SU-DHL-6 (cell line): Measurements from ENCODE around the gene MZB1.
"Not testable (repeated sequence)": the region's sequence is repeated elsewhere in the genome, so short reads cannot be mapped to it uniquely, and the experiment has no call there.

ENCODE experiments used
- H2AFZ ChIP-seq: fragments of 200-600 bp; sonication (generic); 2 replicates; pipeline ENCODE4 v1.6.1; 2014; ENCODE audit warnings: low read depth, mild to moderate bottlenecking, moderate library complexity, mixed read lengths, antibody characterized with exemption, low read length; ENCODE audit not compliant: severe bottlenecking
- H3F3A ChIP-seq: fragments of 200-600 bp; shearing (Covaris generic); 2 replicates; pipeline ENCODE4 v1.6.0; 2016; ENCODE audit warnings: antibody characterized with exemption, mild to moderate bottlenecking; ENCODE audit not compliant: insufficient read depth
- H3K27ac ChIP-seq: fragments of 200-600 bp; sonication (generic); 2 replicates; pipeline ENCODE4 v1.5.1; 2016; ENCODE audit warnings: low read depth, mild to moderate bottlenecking, low read length, moderate library complexity, mixed read lengths
- H3K27me3 ChIP-seq: fragments of 200-600 bp; sonication (generic), shearing (Covaris generic); 2 replicates; pipeline ENCODE4 v1.6.0; 2014; ENCODE audit warnings: mild to moderate bottlenecking, low read length
- H3K36me3 ChIP-seq: fragments of 200-600 bp; sonication (generic); 2 replicates; pipeline ENCODE4 v1.6.1; 2014; ENCODE audit warnings: mild to moderate bottlenecking, low read length, mixed read lengths
- H3K4me2 ChIP-seq: fragments of 300-600, 200-600 bp; shearing (Covaris generic), sonication (generic); 2 replicates; pipeline ENCODE4 v1.6.0; 2014; ENCODE audit warnings: low read length, low read depth, mild to moderate bottlenecking; ENCODE audit not compliant: poor library complexity, severe bottlenecking
- H3K4me3 ChIP-seq: fragments of 200-600 bp; sonication (generic); 2 replicates; pipeline ENCODE4 v1.5.1; 2014; ENCODE audit warnings: antibody characterized with exemption, low read length, mild to moderate bottlenecking, mixed read lengths; ENCODE audit not compliant: insufficient read depth, poor library complexity, severe bottlenecking
- H3K79me2 ChIP-seq: fragments of 200-600 bp; sonication (generic); 2 replicates; pipeline ENCODE4 v1.6.1; 2014; ENCODE audit warnings: mild to moderate bottlenecking, low read length, moderate library complexity; ENCODE audit not compliant: insufficient read depth
- H3K9ac ChIP-seq: fragments of 200-600 bp; sonication (generic); 2 replicates; pipeline ENCODE4 v1.7.0; 2014; ENCODE audit warnings: mild to moderate bottlenecking, low read length
- H3K9me2 ChIP-seq: fragments of 200-600 bp; sonication (generic); replicated peaks from 2 replicates; pipeline ENCODE4 v1.6.1; 2014; ENCODE audit warnings: low read length; ENCODE audit not compliant: insufficient read depth
- H3K9me3 ChIP-seq: fragments of 200-600 bp; sonication (generic); 2 replicates; pipeline ENCODE4 v1.6.1; 2014; ENCODE audit warnings: low read length, mixed read lengths; ENCODE audit not compliant: insufficient read depth
- H4K20me1 ChIP-seq: fragments of 200-600 bp; sonication (generic); 2 replicates; pipeline ENCODE4 v1.6.1; 2014; ENCODE audit warnings: low read depth, mild to moderate bottlenecking, antibody characterized with exemption, low read length, moderate library complexity, mixed read lengths
- CTCF ChIP-seq: fragments of 200-600 bp; sonication (generic); IDR thresholded peaks from one replicate; pipeline ENCODE4 v1.5.1; 2017; ENCODE audit warnings: antibody characterized with exemption, mild to moderate bottlenecking, low read length, moderate library complexity; ENCODE audit not compliant: insufficient read depth, poor library complexity, severe bottlenecking
- EZH2phosphoT487 ChIP-seq: fragments of 200-600 bp; sonication (generic), shearing (Covaris generic); conservative IDR thresholded peaks from 2 replicates; pipeline ENCODE4 v1.6.1; 2018; ENCODE audit warnings: mild to moderate bottlenecking, antibody characterized with exemption, low read length, moderate library complexity, mixed read lengths

Gene MZB1

DNA sequence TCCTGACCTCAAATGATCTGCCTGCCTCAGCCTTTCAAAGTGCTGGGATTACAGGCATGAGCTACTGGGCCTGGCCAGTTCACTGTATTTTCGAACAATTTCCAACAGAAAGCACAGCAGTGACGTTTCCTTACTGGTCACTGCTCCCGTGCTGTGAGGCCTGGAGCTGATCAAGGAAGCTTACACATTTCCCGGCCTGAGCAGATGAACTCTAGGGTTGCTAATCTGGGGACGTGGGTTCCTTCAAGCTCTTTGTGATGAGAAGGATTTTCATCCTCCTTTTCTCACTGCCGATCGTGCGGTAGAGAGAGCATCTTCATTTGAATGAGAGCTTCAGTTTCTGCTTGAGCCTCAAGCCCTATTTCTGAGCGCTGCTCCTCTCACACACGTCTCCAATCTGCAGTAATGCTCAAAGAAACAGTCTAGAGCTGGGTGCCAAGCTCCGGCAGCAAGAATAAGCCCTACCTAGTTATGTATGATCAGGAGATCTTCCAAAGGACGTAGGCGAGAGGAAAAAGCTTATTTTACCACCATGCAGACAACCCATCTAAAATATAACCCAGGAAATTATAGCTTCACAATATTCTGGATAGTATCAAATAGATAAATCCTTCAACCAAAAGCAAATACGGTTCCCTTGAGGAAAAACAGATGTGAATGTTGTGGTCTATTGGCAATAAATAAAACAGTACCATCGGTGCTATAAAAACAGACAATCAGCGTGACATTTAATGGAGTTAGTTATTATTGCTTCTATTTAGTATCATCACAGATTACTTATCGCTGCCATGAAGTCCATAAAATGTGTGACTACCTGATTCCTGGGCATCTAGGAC lies 21.5 kb upstream of the MZB1 start:
- no peak overlapping the region for H3K4me3 ChIP-seq
- H3K27me3 ChIP-seq = no peaks in the 10 kb centered on the region
- no peak overlapping the region for H2AFZ ChIP-seq
- TF ChIP-seq CTCF (no peak), EZH2phosphoT487 (no peak)
- no peaks in the 10 kb centered on the region for H3K36me3 ChIP-seq
- H3K9me2 ChIP-seq = no peaks in the 10 kb centered on the region
- no peak overlapping the region for H3K9ac ChIP-seq
- H3K4me2 ChIP-seq = no peak overlapping the region
- no peaks in the 10 kb centered on the region for H4K20me1 ChIP-seq
- no peaks in the 10 kb centered on the region for H3F3A ChIP-seq
- H3K9me3 ChIP-seq = no peaks in the 10 kb centered on the region
- H3K27ac ChIP-seq = no peak overlapping the region
- H3K79me2 ChIP-seq = no peaks in the 10 kb centered on the region

DNA sequence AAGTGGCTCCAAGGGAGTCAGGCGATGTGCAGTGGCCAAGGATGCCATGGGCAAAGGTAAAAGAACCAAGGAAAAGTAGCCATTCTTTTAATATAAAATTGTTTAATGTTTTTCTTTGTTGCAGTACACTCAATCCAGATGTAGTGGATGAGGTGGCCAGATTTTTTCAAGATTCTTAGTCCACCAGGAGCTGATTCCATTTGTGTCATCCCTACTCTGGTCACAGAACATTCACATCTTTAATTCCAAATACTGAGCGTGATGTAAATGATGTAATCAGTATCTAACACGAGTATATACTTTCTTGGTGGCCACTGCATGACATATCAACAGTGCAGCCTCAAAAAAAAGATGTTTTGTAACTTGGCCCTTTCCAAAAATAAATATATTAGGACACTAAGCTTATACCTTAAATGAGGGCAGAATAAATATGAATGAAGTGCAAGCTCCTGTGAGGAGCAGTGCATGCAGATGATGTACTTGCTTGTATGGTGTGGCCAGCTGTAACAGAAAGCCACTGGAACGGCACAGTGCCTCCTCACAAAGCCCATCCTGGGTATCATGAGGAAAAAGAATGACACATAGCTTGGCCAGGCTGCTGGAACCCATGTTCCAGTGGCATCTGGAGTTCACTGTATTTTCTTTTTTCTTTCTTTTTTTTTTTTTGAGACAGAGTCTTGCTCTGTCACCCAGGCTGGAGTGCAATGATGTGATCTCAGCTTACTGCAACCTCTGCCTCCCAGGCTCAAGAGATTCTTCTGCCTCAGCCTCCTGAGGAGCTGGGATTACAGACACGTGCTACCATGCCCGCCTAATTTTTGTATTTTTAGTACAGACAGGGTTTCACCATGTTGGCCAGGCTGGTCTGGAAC lies 20.6 kb upstream of the MZB1 start:
- Histone ChIP-seq H3K36me3 (no peaks in the 10 kb centered on the region), H3K9me2 (no peaks in the 10 kb centered on the region), H3K4me3 (no peak overlapping the region), H2AFZ (no peak overlapping the region), H3F3A (no peaks in the 10 kb centered on the region), H4K20me1 (no peaks in the 10 kb centered on the region), H3K9ac (no peak overlapping the region), H3K27me3 (no peaks in the 10 kb centered on the region), H3K79me2 (no peaks in the 10 kb centered on the region), H3K4me2 (no peak overlapping the region), H3K9me3 (no peaks in the 10 kb centered on the region), H3K27ac (no peak overlapping the region)
- TF ChIP-seq CTCF (no peak), EZH2phosphoT487 (no peak)

- not testable (repeated sequence) for H3F3A ChIP-seq, H3K4me2 ChIP-seq, H3K36me3 ChIP-seq, H4K20me1 ChIP-seq, H2AFZ ChIP-seq, H3K9ac ChIP-seq, H3K79me2 ChIP-seq, H3K27me3 ChIP-seq, H3K4me3 ChIP-seq, H3K9me2 ChIP-seq, H3K9me3 ChIP-seq, H3K27ac ChIP-seq
These were observed 19.4 kb upstream of the MZB1 start for GRCh38 chr5:139409116-139409515.

DNA sequence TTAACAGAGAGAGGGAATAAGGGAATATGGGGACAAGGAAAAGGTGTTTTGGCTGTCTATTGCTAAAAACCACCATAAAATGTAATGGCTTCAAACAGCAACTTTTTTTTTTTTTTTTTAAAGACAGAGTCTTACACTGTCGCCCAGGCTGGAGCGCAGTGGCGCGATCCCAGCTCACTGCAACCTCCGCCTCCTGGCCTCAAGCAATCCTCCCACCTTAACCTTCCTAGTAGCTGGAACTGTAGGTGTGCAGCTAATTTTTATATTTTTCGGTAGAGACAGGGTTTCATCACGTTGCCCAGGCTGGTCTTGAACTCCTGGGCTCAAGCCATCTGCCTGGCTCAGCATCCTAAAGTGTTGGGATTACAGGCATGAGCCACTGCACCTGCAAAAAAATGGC lies 18.5 kb upstream of the MZB1 start:
- Histone ChIP-seq H3K4me2 (peak overlapping the region; percentile 4), H3K79me2 (no peaks in the 10 kb centered on the region), H3F3A (peaks cover 3% of the 10 kb centered on the region), H3K27me3 (no peaks in the 10 kb centered on the region), H4K20me1 (no peaks in the 10 kb centered on the region), H3K9ac (no peak overlapping the region), H3K27ac (no peak overlapping the region), H2AFZ (no peak overlapping the region), H3K9me2 (no peaks in the 10 kb centered on the region), H3K36me3 (no peaks in the 10 kb centered on the region), H3K4me3 (no peak overlapping the region), H3K9me3 (no peaks in the 10 kb centered on the region)
- no peak for TF ChIP-seq CTCF
